A549 (cell line): ENCODE results near the gene PKDREJ. TPM values are rescaled to one million over a fixed set of nuclear protein-coding genes. Genes with fewer than 3 reads are reported as not detected.

Experiments
- ATAC-seq, 2 experiments: fragments of 200-7000 bp in 1 of 2; fragments of >200 bp in 1 of 2; cut with Nextera tagmentation in 1 of 2; cut with Tn5 transposase in 1 of 2; 3 replicates each; pipeline versions ENCODE4 v1.8.0 to v1.9.1; 2018 to 2020; ENCODE audit warnings: mild to moderate bottlenecking in 1 of 2, moderate library complexity in 1 of 2
- CTCF ChIA-PET: fragments of 300-600 bp; sonication (Branson Sonifier 250); formaldehyde crosslinking; extraction: SDS; loops from one replicate; lab custom pipeline; 2021; ENCODE audit warnings: antibody characterized with exemption, inconsistent platforms; lab: Yijun Ruan, JAX
- POLR2A ChIA-PET: fragments of 350-600 bp; formaldehyde crosslinking; extraction: SDS; loops from one replicate; lab custom pipeline; 2021; ENCODE audit warnings: antibody characterized with exemption, inconsistent platforms; lab: Yijun Ruan, JAX
- DNase-seq, 2 experiments: peaks; one replicate each; pipeline versions ENCODE4 v3.0.0 to v3.0.0-alpha.2; 2011 to 2016; ENCODE audit warnings: low read depth in 1 of 2, low spot score in 1 of 2
- FAIRE-seq: peaks from 2 replicates; lab custom pipeline; 2011; peaks lifted over from hg19 to GRCh38; lab: Jason Lieb, UNC
- H3K27ac ChIP-seq, 2 experiments: fragments of >200 bp; sonication (Bioruptor Twin); formaldehyde crosslinking; 3 replicates each; pipeline ENCODE4 v1.5.1; 2016 to 2017
- H3K4me1 ChIP-seq: fragments of >200 bp; sonication (Bioruptor Twin); formaldehyde crosslinking; 3 replicates; pipeline ENCODE4 v1.6.1; 2016
- H3K4me2 ChIP-seq: fragments of >200 bp; sonication (Bioruptor Twin); formaldehyde crosslinking; 3 replicates; pipeline ENCODE4 v1.6.1; 2016
- H3K4me3 ChIP-seq: fragments of >200 bp; sonication (Bioruptor Twin); formaldehyde crosslinking; 3 replicates; pipeline ENCODE4 v1.5.1; 2016
- H3K9me3 ChIP-seq: fragments of >200 bp; sonication (Bioruptor Twin); formaldehyde crosslinking; 3 replicates; pipeline ENCODE4 v1.6.1; 2016
- BCL3 ChIP-seq: fragments of >200 bp; sonication (Bioruptor Twin); formaldehyde crosslinking; IDR thresholded peaks from 3 replicates; pipeline ENCODE4 v1.6.1; 2016
- CBX8 ChIP-seq: fragments of 200-600 bp; sonication (generic); IDR thresholded peaks from 2 replicates; pipeline ENCODE4 v1.6.1; 2016
- CHD4 ChIP-seq: fragments of 200-600 bp; sonication (generic); IDR thresholded peaks from 2 replicates; pipeline ENCODE4 v1.6.1; 2016; ENCODE audit warnings: antibody characterized with exemption, mild to moderate bottlenecking, borderline replicate concordance
- EHF ChIP-seq: fragments of 250-450 bp; sonication (Bioruptor Pico); IDR thresholded peaks from 2 replicates; pipeline ENCODE4 v1.5.0; 2020; ENCODE audit warnings: mild to moderate bottlenecking
- EHMT2 ChIP-seq: fragments of 200-600 bp; sonication (generic); IDR thresholded peaks from 2 replicates; pipeline ENCODE4 v1.6.1; 2016; ENCODE audit warnings: antibody characterized with exemption, low read depth, mild to moderate bottlenecking, moderate library complexity
- ELK1 ChIP-seq: fragments of 150-350 bp; IDR thresholded peaks from 2 replicates; pipeline ENCODE4 v1.6.1; 2014; ENCODE audit warnings: low read depth, mild to moderate bottlenecking, low read length
- FOSL2 ChIP-seq, 2 experiments: fragments of 450-650 bp in 1 of 2; fragments of >200 bp in 1 of 2; sonication (Bioruptor Twin) in 1 of 2; formaldehyde crosslinking; IDR thresholded peaks; 2 replicates each; pipeline versions ENCODE4 v1.5.0 to v1.6.1; 2016 to 2020; ENCODE audit warnings: mild to moderate bottlenecking in 1 of 2, moderate library complexity in 1 of 2
- HEYL ChIP-seq: fragments of 250-450 bp; sonication (Bioruptor Pico); IDR thresholded peaks from 2 replicates; pipeline ENCODE4 v1.8.0; 2021; ENCODE audit warnings: mild to moderate bottlenecking, moderate library complexity
- HOXB5 ChIP-seq: fragments of 250-450 bp; sonication (Bioruptor Pico); IDR thresholded peaks from 2 replicates; pipeline ENCODE4 v1.5.0; 2020; ENCODE audit warnings: mild to moderate bottlenecking, moderate library complexity
- JUNB ChIP-seq: fragments of >200 bp; sonication (Bioruptor Twin); formaldehyde crosslinking; IDR thresholded peaks from 2 replicates; pipeline ENCODE4 v1.6.1; 2016
- KDM1A ChIP-seq: fragments of 200-600 bp; sonication (generic); IDR thresholded peaks from 2 replicates; pipeline ENCODE4 v1.6.1; 2016; ENCODE audit warnings: low read depth, mild to moderate bottlenecking
- POLR2A ChIP-seq: IDR thresholded peaks from 2 replicates; pipeline ENCODE4 v1.6.1; 2012; ENCODE audit warnings: mild to moderate bottlenecking, low read length
- POLR2AphosphoS2 ChIP-seq: conservative IDR thresholded peaks from 2 replicates; pipeline ENCODE4 v1.6.1; 2012; ENCODE audit warnings: low read length, improper control_type of control experiment, inconsistent platforms
- SMC3 ChIP-seq: fragments of >200 bp; sonication (Bioruptor Twin); formaldehyde crosslinking; IDR thresholded peaks from 3 replicates; pipeline ENCODE4 v1.6.1; 2018; ENCODE audit warnings: inconsistent platforms
- ZFP36 ChIP-seq: fragments of 450-650 bp; IDR thresholded peaks from 2 replicates; pipeline ENCODE4 v1.6.1; 2014; ENCODE audit warnings: borderline replicate concordance; ENCODE audit not compliant: partially characterized antibody
- ZNF302 ChIP-seq: fragments of 250-450 bp; sonication (Bioruptor Pico); IDR thresholded peaks from 2 replicates; pipeline ENCODE4 v1.9.0; 2021; ENCODE audit warnings: inconsistent platforms, mild to moderate bottlenecking, moderate library complexity
- ZSCAN20 ChIP-seq: fragments of 250-450 bp; sonication (Bioruptor Pico); IDR thresholded peaks from 2 replicates; pipeline ENCODE4 v1.8.0; 2022; ENCODE audit warnings: mild to moderate bottlenecking, moderate library complexity
- WGBS: methylation state at CpG from one replicate; pipeline ENCODE4 v1.1.6; 2017; ENCODE audit errors: missing lambda C conversion rate; 5-methylcytosine and 5-hydroxymethylcytosine counted together
- polyA plus RNA-seq, 4 experiments: library from polyadenylated mRNA; depleted of rRNA in 3 of 4; stranded (reverse); fragments of >200 nt; fragmentation: RNase III in 1 of 4; extraction: RNeasy Plus Mini Kit Qiagen cat#74134 plus additional on column Dnase treatment in 1 of 4; gene quantifications; 2 replicates in 3 of 4; 3 replicates in 1 of 4; pipeline ENCODE4 v1.2.3, GENCODE V29; 2011 to 2017
- TF ChIP-seq, protein P1 (sequence below): fragments of 200-600 bp; sonication (generic); IDR thresholded peaks from 2 replicates; pipeline ENCODE4 v1.6.1; 2016; ENCODE audit warnings: antibody characterized with exemption, mild to moderate bottlenecking, moderate library complexity

PKDREJ gene
- polyA plus RNA-seq, 2 of the 4 experiments (the other 2 are of a cell fraction), result not detected

- POLR2A ChIA-PET, result no interaction called here
- DNase-seq, result no peak
- no peak for ATAC-seq
- CTCF ChIA-PET, result interaction anchor here (1.1 to 2.0 kb wide), 3 partner anchors 32 to 166 kb away, joined by 4 to 8 read pairs (median 4); no protein-coding TSS in a partner anchor
- no peaks in the 10 kb centered on the region for H3K4me1 ChIP-seq
- H3K27ac ChIP-seq, result no peak overlapping the region
- FAIRE-seq, result no peak
- 88% methylated on average over 3 of the region's 3 CpGs for WGBS
- no peak overlapping the region for H3K4me2 ChIP-seq
- TF ChIP-seq ZFP36 (no peak), HOXB5 (CRISPR knock-in tag) (no peak)
- H3K9me3 ChIP-seq, result no peaks in the 10 kb centered on the region
- no peak overlapping the region for H3K4me3 ChIP-seq
Measured at GRCh38 chr22:46286006-46286405, 22.9 kb upstream of the PKDREJ start.

GRCh38 chr22:46281866-46282678, 18.9 kb upstream of the PKDREJ start:
- FAIRE-seq, result no peak
- TF ChIP-seq ELK1, result no peak
- no peak for TF ChIP-seq POLR2A
- TF ChIP-seq JUNB, result no peak
- TF ChIP-seq ZSCAN20 (CRISPR knock-in tag), result no peak
- TF ChIP-seq, protein P1, sequence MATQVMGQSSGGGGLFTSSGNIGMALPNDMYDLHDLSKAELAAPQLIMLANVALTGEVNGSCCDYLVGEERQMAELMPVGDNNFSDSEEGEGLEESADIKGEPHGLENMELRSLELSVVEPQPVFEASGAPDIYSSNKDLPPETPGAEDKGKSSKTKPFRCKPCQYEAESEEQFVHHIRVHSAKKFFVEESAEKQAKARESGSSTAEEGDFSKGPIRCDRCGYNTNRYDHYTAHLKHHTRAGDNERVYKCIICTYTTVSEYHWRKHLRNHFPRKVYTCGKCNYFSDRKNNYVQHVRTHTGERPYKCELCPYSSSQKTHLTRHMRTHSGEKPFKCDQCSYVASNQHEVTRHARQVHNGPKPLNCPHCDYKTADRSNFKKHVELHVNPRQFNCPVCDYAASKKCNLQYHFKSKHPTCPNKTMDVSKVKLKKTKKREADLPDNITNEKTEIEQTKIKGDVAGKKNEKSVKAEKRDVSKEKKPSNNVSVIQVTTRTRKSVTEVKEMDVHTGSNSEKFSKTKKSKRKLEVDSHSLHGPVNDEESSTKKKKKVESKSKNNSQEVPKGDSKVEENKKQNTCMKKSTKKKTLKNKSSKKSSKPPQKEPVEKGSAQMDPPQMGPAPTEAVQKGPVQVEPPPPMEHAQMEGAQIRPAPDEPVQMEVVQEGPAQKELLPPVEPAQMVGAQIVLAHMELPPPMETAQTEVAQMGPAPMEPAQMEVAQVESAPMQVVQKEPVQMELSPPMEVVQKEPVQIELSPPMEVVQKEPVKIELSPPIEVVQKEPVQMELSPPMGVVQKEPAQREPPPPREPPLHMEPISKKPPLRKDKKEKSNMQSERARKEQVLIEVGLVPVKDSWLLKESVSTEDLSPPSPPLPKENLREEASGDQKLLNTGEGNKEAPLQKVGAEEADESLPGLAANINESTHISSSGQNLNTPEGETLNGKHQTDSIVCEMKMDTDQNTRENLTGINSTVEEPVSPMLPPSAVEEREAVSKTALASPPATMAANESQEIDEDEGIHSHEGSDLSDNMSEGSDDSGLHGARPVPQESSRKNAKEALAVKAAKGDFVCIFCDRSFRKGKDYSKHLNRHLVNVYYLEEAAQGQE, result no peak
- TF ChIP-seq CHD4, result no peak
- H3K4me1 ChIP-seq, result no peaks in the 10 kb centered on the region
- no peak for DNase-seq
- ATAC-seq, result no peak
- H3K27ac ChIP-seq, result no peak overlapping the region
- 89% methylated on average over 12 of the region's 13 CpGs for whole genome bisulfite sequencing
- no peak overlapping the region for H3K4me2 ChIP-seq
- CTCF ChIA-PET, result no interaction called here
- no peak overlapping the region for H3K4me3 ChIP-seq
- H3K9me3 ChIP-seq, result no peaks in the 10 kb centered on the region
- POLR2A ChIA-PET, result no interaction called here

GRCh38 chr22:46280999-46281623, 18.0 kb upstream of the PKDREJ start:
- CTCF ChIA-PET, result no interaction called here
- H3K4me2 ChIP-seq, result no peak overlapping the region
- H3K27ac ChIP-seq, result no peak overlapping the region
- ATAC-seq (no peak), DNase-seq (no peak), FAIRE-seq (no peak)
- no peak overlapping the region for H3K4me3 ChIP-seq
- H3K9me3 ChIP-seq, result no peaks in the 10 kb centered on the region
- POLR2A ChIA-PET, result interaction anchor here (0.9 kb wide), 1 partner anchor 13 kb away, joined by 3 read pairs; the partner anchor contains the start of gene TTC38
- TF ChIP-seq EHMT2 (no peak), HEYL (no peak)
- H3K4me1 ChIP-seq, result no peaks in the 10 kb centered on the region
- 93% methylated on average over 17 of the region's 19 CpGs for WGBS

DNA sequence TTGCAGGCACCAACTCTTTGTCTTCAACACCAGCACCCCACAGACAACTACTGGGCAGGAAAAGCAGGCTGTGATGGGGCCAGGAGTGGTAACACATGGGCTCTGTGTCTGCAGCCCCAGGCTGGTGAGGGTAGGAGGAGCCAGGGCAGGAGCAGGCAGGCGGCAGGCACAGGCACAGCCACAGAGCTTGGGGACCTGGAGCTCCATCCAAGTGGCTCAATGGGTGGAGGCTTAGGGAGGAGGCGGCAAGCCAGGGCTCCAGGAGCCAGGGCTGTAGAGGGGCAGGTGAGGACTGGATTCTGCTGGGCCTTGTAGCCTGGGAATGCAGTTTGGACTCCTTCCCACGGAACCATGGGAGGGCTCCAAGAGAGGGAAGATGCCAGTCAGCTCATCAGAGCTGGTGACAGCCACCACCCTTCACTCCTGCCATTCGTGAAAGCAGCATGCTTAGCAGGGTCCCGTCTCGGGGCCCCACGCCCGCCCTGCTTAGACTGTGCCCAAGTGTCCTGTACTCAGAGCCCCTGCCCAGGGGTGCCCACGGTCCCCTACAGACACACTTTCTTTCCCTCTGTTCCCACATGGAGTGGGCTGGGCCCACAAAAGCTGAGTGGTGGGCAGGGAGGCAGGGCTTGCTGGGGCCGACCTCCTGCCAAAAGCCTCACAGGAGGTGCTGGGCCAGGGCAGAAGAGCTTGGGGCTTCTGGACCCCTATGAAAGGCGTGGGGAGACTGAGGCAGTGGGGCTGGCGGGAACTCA, 17.1 kb upstream of the PKDREJ start:
- no peak overlapping the region for H3K4me2 ChIP-seq
- DNase-seq (no peak), FAIRE-seq (no peak), ATAC-seq (no peak)
- WGBS, result 96% methylated on average over 8 of the region's 12 CpGs
- TF ChIP-seq FOSL2 (IDR thresholded peaks at IDR 0.05) (no peak), FOSL2 (CRISPR knock-in tag; IDR thresholded peaks at IDR 0.05) (no peak), BCL3 (no peak), EHF (no peak), ELK1 (no peak), KDM1A (no peak), ZNF302 (no peak), SMC3 (no peak), POLR2AphosphoS2 (no peak), CBX8 (no peak)
- no peaks in the 10 kb centered on the region for H3K9me3 ChIP-seq
- ChIA-PET POLR2A (interaction anchor here (0.9 kb wide), 1 partner anchor 13 kb away, joined by 3 read pairs; the partner anchor contains the start of gene TTC38), CTCF (interaction anchor here (0.6 to 0.8 kb wide), 2 partner anchors 158 to 388 kb away, joined by 3 read pairs; no protein-coding TSS in a partner anchor)
- H3K27ac ChIP-seq, result no peak overlapping the region
- no peaks in the 10 kb centered on the region for H3K4me1 ChIP-seq
- H3K4me3 ChIP-seq, result no peak overlapping the region
